Measurements from ENCODE around the gene FAM118A. TPM values are rescaled to one million over a fixed set of nuclear protein-coding genes. Genes with fewer than 3 reads are reported as not detected.

The FAM118A gene
- total RNA-seq, 3 donors from 2014 or later, result 33.8 to 104 (median 55.4) TPM

GRCh38 chr22:45335854-45336522 lies 26.3 kb downstream of the FAM118A start:
- Histone ChIP-seq H3K36me3 (no peaks in the 10 kb centered on the region), H3K4me1 (peaks cover 0 to 7% of the 10 kb centered on the region in 2 donors), H3K4me3 (no peak overlapping the region), H3K27me3 (no peaks in the 10 kb centered on the region), H3K27ac (peak overlapping the region; percentile 74 to 77), H3K9me3 (no peaks in the 10 kb centered on the region)
- no peak for DNase-seq (ENCODE audit: low spot score in 2 of 2)
- intact Hi-C loops (cut with DNase I; ENCODE audit: low total_unique reads), result no loop called here
- TF ChIP-seq, protein P1, sequence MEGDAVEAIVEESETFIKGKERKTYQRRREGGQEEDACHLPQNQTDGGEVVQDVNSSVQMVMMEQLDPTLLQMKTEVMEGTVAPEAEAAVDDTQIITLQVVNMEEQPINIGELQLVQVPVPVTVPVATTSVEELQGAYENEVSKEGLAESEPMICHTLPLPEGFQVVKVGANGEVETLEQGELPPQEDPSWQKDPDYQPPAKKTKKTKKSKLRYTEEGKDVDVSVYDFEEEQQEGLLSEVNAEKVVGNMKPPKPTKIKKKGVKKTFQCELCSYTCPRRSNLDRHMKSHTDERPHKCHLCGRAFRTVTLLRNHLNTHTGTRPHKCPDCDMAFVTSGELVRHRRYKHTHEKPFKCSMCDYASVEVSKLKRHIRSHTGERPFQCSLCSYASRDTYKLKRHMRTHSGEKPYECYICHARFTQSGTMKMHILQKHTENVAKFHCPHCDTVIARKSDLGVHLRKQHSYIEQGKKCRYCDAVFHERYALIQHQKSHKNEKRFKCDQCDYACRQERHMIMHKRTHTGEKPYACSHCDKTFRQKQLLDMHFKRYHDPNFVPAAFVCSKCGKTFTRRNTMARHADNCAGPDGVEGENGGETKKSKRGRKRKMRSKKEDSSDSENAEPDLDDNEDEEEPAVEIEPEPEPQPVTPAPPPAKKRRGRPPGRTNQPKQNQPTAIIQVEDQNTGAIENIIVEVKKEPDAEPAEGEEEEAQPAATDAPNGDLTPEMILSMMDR (IDR thresholded peaks at IDR 0.05), result no peak
- no peak for TF ChIP-seq POLR2AphosphoS5 (IDR thresholded peaks at IDR 0.05)
- TF ChIP-seq POLR2A (IDR thresholded peaks at IDR 0.05), result no peak

- no peaks in the 10 kb centered on the region for H3K9me3 ChIP-seq
- peak overlapping the region; percentile 74 to 77 for H3K27ac ChIP-seq
- H3K4me1 ChIP-seq, result peaks cover 0 to 7% of the 10 kb centered on the region in 2 donors
- peak; percentile 29 to 52 (median 47) for TF ChIP-seq POLR2AphosphoS5 (IDR thresholded peaks at IDR 0.05)
- TF ChIP-seq, protein P1 (IDR thresholded peaks at IDR 0.05), result no peak
- no peak for TF ChIP-seq POLR2A (IDR thresholded peaks at IDR 0.05)
- H3K36me3 ChIP-seq, result no peaks in the 10 kb centered on the region
- intact Hi-C loops (cut with DNase I; ENCODE audit: low total_unique reads), result no loop called here
- H3K4me3 ChIP-seq, result peak overlapping the region in 1 of 3 donors; percentile 45
- no peaks in the 10 kb centered on the region for H3K27me3 ChIP-seq
- peak; percentile 67 to 79 for DNase-seq (ENCODE audit: low spot score in 2 of 2)
Observed at GRCh38 chr22:45336971-45337431, 27.3 kb downstream of the FAM118A start.

- Histone ChIP-seq H3K27me3 (no peaks in the 10 kb centered on the region), H3K36me3 (no peaks in the 10 kb centered on the region), H3K4me1 (peaks cover 0 to 7% of the 10 kb centered on the region in 2 donors), H3K9me3 (no peaks in the 10 kb centered on the region), H3K27ac (peak overlapping the region in 1 of 2 donors; percentile 77), H3K4me3 (no peak overlapping the region)
- intact Hi-C loops (cut with DNase I; ENCODE audit: low total_unique reads), result no loop called here
- no peak for DNase-seq (ENCODE audit: low spot score in 2 of 2)
- TF ChIP-seq POLR2AphosphoS5 (IDR thresholded peaks at IDR 0.05) (no peak), POLR2A (IDR thresholded peaks at IDR 0.05) (no peak)
- TF ChIP-seq, protein P1 (IDR thresholded peaks at IDR 0.05), result no peak
Observed at GRCh38 chr22:45337536-45337935, 27.8 kb downstream of the FAM118A start.

DNA sequence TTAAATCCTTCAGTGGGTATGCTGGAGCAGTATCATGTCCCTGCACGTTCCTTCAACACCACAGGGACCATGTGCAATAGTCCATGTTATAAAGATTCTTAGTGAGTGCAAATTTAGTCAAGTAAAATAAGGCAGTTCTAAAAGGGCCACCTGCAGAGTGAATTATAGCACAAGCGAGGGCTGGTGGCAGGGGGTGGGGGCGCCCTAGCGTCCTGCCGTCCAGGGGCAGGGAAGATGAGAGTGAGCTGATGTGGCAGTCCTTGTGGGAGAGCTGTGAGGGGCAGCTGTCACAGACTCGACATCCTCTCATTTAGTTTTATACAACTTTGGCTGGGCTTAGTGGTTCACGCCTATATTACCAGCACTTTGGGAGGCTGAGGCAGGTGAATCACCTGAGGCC lies 29.1 kb downstream of the FAM118A start:
- Histone ChIP-seq H3K4me1 (peaks cover 0 to 7% of the 10 kb centered on the region in 2 donors), H3K27me3 (no peaks in the 10 kb centered on the region), H3K27ac (no peak overlapping the region), H3K4me3 (no peak overlapping the region), H3K36me3 (no peaks in the 10 kb centered on the region), H3K9me3 (no peaks in the 10 kb centered on the region)
- no peak for DNase-seq (ENCODE audit: low spot score in 2 of 2)
- intact Hi-C loops (cut with DNase I; ENCODE audit: low total_unique reads), result no loop called here
- TF ChIP-seq, protein P1 (IDR thresholded peaks at IDR 0.05), result no peak
- TF ChIP-seq POLR2AphosphoS5 (IDR thresholded peaks at IDR 0.05) (no peak), POLR2A (IDR thresholded peaks at IDR 0.05) (no peak)

GRCh38 chr22:45340323-45340722 lies 30.6 kb downstream of the FAM118A start:
- peaks cover 0 to 7% of the 10 kb centered on the region in 2 donors for H3K4me1 ChIP-seq
- no peak for TF ChIP-seq POLR2AphosphoS5 (IDR thresholded peaks at IDR 0.05)
- no peak for TF ChIP-seq POLR2A (IDR thresholded peaks at IDR 0.05)
- TF ChIP-seq, protein P1 (IDR thresholded peaks at IDR 0.05), result no peak
- no peaks in the 10 kb centered on the region for H3K27me3 ChIP-seq
- H3K27ac ChIP-seq, result no peak overlapping the region
- H3K4me3 ChIP-seq, result no peak overlapping the region
- H3K36me3 ChIP-seq, result no peaks in the 10 kb centered on the region
- H3K9me3 ChIP-seq, result no peaks in the 10 kb centered on the region
- DNase-seq (ENCODE audit: low spot score in 2 of 2), result no peak
- intact Hi-C loops (cut with DNase I; ENCODE audit: low total_unique reads), result no loop called here

Measured in breast epithelium (tissue), 4 donors.